ENCODE results near the gene DLST. TPM values are rescaled to one million over a fixed set of nuclear protein-coding genes. Genes with fewer than 3 reads are reported as not detected.

DLST gene
- polyA plus RNA-seq, 6 donors from 2014 or later: 6.6 to 10.5 (median 8.2) TPM

Other genes with a start within 250 kb of the DLST start
- 10 to 100 TPM in 5 of 6 donors, 1 to 10 TPM in 1; 8.1 to 16.1 (median 13.6) TPM for gene AREL1, start 168.8 kb upstream of the DLST start, polyA plus RNA-seq (ENCODE audit: low read depth in 6 of 6)
- gene FCF1, start 168.8 kb upstream of the DLST start, polyA plus RNA-seq (ENCODE audit: low read depth in 6 of 6): 10 to 100 TPM; 28.3 to 42.3 (median 33.8) TPM
- 10 to 100 TPM in 4 of 6 donors, 1 to 10 TPM in 2; 5.4 to 27.1 (median 12.1) TPM for gene YLPM1, start 118.6 kb upstream of the DLST start, polyA plus RNA-seq (ENCODE audit: low read depth in 6 of 6)
- gene PROX2, start 5.8 kb upstream of the DLST start, polyA plus RNA-seq (ENCODE audit: low read depth in 6 of 6): under 1 TPM in 1 of 6 donors, not detected in 5; 0.22 TPM
- gene RPS6KL1, start 41.3 kb downstream of the DLST start, polyA plus RNA-seq (ENCODE audit: low read depth in 6 of 6): under 1 TPM in 2 of 6 donors, not detected in 4; 0.34 to 0.42 TPM
- under 1 TPM in 4 of 6 donors, not detected in 2; 0.13 to 0.65 (median 0.15) TPM for gene PGF, start 73.7 kb downstream of the DLST start, polyA plus RNA-seq (ENCODE audit: low read depth in 6 of 6)
- gene EIF2B2, start 121.0 kb downstream of the DLST start, polyA plus RNA-seq (ENCODE audit: low read depth in 6 of 6): 10 to 100 TPM; 19.7 to 31.8 (median 26.2) TPM
- gene MLH3, start 169.6 kb downstream of the DLST start, polyA plus RNA-seq (ENCODE audit: low read depth in 6 of 6): 10 to 100 TPM in 4 of 6 donors, 1 to 10 TPM in 2; 6.4 to 17.3 (median 10.5) TPM
- gene ACYP1, start 182.1 kb downstream of the DLST start, polyA plus RNA-seq (ENCODE audit: low read depth in 6 of 6): 10 to 100 TPM; 12.0 to 21.8 (median 17.2) TPM
- gene ZC2HC1C, start 187.7 kb downstream of the DLST start, polyA plus RNA-seq (ENCODE audit: low read depth in 6 of 6): 1 to 10 TPM in 1 of 6 donors, under 1 TPM in 4, not detected in 1; 0.15 to 1.2 (median 0.48) TPM
- 10 to 100 TPM in 5 of 6 donors, 1 to 10 TPM in 1; 9.4 to 22.7 (median 16.1) TPM for gene NEK9, start 245.1 kb downstream of the DLST start, polyA plus RNA-seq (ENCODE audit: low read depth in 6 of 6)